Astrocyte of the hippocampus (primary cell): Measurements from ENCODE around the gene DOCK7.
A peak's percentile ranks its signal among the peaks of the same experiment; 100 is the strongest.

Experiments used
- DNase-seq: peaks from one replicate; pipeline ENCODE4 v3.0.0; 2011; ENCODE audit warnings: low read depth, low spot score

Gene DOCK7

DNA sequence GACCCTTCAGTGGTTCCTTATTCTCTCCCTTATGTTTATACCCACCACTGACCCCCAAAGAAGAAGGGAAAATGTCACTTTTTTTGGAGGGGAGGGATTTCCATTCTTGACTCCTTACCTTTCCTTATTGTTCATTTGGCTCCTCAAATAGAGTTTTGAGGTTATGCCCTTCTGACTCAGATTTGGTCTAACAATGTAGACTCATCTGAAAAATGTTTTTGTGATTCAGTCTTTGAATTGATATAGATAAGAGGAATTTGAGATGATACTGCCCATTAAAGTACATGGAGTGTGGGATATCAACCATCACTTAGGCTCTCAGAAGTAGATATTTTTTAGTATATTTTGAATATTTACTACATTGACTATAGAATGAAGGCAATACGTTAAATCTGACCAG, 235.2 kb downstream of the DOCK7 start:
- no peak for DNase-seq

DNA sequence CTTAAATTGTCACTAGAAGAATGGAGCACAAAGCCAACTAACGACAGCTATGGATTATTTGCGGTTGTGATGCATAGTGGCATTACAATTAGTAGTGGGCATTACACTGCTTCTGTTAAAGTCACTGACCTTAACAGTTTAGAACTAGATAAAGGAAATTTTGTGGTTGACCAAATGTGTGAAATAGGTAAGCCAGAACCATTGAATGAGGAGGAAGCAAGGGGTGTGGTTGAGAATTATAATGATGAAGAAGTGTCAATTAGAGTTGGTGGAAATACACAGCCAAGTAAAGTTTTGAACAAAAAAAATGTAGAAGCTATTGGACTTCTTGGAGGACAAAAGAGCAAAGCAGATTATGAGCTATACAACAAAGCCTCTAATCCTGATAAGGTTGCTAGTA, 237.9 kb downstream of the DOCK7 start:
- no peak for DNase-seq

DNA sequence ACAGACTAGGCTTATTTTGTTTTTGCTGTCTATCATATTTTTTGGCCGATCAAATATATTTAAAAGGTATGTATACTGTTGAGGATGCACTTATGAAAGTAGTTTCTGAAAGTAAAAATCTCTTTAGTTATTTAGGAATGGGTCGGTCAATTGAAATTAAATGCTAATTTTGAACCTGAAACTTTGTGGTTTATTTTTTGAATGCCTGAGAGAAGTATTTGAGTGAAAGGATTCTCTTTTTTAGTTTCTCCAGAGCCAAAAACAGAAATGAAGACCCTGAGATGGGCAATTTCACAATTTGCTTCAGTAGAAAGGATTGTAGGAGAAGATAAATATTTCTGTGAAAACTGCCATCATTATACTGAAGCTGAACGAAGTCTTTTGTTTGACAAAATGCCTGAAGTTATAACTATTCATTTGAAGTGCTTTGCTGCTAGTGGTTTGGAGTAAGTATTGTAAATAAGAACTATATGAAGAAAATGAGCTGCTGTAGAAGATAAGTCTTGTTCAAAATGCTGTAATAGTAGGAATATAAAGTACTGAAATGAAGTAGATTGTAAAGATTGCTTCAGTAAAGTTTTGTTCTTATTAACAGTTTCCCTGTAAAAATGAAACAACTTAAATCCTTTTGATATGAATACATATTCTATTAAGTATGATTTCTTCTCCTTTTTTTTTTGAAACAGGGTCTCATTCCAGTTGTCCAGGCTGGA, 239.8 kb downstream of the DOCK7 start:
- DNase-seq: no peak

DNA sequence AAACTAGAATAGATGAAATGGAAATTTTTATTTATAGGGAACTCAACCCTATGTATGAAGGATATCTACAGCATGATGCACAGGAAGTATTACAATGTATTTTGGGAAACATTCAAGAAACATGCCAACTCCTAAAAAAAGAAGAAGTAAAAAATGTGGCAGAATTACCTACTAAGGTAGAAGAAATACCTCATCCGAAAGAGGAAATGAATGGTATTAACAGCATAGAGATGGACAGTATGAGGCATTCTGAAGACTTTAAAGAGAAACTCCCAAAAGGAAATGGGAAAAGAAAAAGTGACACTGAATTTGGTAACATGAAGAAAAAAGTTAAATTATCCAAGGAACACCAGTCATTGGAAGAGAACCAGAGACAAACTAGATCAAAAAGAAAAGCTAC, 243.5 kb downstream of the DOCK7 start:
- no peak for DNase-seq

DNA sequence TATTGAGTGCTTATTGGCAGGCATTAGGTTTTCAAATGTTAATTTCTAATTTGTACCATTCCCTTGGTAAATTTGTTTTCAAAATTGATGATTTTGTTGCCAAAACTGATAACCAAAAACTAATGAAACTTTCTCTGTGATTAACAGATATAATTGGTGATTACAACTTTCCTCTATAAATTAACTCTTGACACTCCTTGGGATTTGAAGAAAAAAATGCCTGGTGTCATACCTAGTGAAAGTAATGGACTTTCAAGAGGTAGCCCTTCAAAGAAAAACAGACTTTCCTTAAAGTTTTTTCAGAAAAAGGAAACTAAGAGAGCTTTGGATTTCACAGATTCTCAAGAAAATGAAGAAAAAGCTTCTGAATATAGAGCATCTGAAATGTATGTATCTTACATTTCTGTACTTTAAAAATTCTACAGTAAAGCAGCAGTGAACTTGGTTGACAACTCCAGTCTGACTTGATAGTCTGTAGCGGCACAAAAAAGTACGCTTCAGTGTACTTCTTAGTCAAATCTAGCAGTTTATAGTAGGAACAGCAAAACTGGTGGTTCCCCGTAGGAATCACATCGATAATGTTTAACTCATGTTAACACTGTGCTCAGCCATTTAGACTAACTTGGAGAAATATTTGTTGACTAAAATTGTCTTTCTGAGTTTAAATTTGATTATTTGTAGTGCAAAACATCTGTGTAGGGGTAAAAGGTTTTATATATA, 248.4 kb downstream of the DOCK7 start:
- DNase-seq: peak; percentile 8

DNA sequence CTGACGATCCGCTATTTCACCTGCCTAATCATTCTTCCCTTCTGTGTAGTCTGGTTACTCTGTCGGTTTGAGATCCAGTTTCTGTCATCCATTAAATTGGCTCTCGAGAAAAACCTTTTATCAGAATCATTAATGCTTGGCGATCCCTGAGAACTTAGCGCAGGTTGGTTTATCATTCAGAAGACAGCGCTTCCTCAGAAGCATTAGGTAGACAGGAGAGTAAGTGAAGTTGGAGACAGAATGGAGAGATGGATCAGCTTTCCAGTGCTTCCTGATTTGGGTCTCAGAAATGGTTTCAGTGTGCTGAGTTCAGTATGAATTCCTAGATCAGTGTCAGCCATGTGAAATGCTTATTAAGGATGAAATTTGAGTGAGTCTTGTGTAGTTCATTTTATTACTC, 250.0 kb downstream of the DOCK7 start:
- DNase-seq: no peak

DNA sequence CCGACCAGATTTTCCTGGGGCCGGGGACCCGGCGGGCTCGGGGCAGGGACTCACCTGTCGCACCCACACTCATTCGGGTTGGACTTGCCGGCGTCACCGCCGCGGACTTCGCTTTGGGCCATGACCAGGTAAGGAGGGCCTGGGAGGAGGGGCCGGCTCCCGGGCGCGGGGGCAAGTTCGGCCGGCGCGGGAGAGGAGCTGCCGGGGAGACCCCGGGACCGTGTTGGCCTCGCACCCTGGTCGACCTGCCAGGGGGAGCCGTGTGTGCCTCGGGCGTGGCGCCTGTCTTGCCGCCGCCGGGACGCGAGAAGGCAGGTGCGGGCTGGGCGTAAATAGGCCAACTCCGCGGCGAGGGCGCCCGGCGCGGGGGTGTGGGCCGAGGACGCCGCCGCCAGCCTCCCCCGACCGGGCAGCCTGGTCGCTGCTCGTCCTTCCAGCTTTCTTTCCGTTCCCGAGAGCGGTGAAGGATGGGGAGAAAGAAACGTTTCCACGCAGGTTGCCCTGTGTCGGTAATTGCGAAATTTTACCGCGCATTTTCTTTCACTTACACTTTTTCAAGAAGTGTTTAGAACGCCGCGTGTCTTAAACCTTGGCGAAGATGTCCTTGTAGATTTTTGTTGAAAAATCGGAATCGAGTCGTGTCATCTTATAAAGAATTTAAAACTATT, 250.8 kb downstream of the DOCK7 start:
- DNase-seq: no peak

DNA sequence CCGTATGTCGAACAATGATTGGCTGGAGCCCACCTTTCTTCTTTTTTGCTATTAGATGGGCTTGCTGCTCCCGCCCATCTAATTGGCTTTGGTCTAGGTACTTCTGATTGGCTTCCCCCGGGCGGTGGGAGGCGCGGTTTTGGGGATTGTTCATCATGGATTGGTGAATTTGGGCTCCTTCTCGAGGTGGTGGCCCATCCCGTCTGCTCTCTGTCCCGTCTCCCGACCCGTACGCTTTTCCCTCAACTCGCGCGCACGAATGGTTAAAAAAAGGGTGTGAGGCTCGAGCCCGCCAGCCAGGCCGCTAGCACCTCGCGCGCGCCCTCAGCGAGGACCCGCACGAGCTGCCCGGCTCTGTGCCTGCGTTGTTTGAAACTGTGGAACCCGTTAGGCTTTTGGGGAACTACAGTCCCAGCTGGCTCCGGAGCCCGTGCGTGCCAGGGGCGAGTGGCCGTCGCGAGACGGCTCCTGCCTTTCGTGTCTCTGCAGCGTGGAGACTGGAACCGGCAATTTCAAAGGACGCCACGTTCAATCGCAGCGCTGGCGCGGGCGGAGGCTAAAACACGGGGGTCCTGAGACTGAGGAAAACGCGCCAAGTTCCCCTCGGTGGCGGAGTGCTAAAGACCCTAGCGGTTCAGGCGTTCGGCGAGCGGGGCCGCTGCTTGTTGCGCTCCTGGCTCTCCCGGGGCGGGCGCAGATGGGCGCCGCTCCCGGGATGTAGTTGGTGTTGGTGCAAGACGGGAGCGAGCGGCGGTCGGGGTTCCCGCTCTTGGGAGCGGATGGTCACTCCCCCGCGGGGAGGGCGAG, 251.5 kb downstream of the DOCK7 start, which contains the start of gene USP1:
TSS of gene USP1 (plus strand) at position 584 of the 807 bp plus-strand sequence. CDS start 2,819 bp downstream, outside the sequence.
- DNase-seq: no peak

DNA sequence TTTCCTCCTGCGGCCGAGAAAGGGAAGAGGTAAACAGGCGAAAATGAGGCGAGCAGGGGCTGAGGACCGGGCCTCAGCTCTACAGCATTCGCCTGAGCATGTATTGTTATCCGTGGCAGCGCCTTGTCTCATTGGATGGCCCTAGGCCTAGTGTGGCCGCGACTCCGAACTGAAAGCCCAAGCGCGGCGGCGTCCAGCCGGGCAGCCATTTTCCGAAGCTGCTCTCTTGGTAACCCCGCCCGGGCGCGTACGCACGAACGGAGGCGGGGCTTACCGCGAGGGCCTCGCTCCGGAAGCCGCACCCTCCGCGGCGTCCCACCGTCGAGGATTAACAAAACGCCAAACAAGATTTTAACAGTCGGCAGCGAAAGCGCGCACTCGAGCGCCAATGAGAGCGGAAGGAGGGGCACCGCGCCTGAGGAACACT, 252.1 kb downstream of the DOCK7 start:
- DNase-seq: peak; percentile 100

DNA sequence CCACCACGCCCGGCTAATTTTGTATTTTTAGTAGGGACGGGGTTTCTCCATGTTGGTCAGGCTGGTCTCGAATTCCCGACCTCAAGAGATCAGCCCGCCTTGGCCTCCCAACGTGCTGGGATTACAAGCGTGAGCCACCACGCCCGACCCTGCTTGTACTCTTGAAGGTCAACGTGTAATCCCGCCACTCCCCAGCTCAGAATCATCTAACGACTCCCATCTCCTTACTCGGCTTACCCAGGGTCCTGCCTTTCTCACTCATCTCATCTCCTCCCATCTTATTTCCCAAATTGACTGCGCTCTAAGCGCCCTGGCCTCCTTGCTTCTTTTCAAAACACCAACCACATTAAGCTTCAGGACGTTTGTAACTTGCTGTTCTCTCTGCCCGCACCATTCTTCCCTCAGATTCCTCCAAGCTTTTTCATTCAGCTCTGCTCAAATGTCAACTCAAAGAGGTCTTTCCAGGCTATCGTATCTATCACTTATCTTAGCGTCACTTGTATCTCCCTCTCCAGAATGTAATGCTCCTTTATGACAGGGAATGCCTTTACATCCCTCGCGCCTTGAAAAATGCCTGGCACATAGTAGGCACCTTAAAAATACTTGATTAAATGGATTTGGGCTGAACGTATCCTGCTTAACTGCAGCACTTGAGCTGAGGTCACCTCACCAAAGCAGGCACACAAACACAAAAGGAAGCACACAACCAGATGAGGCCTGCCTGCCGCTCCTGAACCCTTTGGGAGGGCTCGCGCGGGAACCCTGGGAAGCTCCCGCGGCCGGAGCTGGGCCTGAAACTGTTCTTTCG, 252.8 kb downstream of the DOCK7 start:
- DNase-seq: no peak

DNA sequence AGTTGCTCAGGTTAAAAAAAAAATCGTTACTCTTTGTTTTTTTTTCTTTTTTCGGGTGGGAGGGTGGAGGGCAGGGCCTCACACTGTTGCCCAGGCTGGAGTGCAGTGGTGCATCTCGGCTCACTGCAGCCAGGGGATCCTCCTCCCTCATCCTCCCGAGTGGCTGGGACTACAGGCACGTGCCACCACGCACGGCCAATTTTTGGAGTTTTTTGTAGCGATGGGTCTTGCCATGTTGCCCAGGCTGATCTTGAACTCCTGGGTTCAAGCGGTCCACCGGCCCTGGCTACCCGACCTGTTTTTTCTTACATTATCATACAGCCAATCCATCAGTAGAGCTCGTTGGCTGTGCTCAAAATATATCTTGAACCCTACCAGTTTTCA, 253.6 kb downstream of the DOCK7 start:
- DNase-seq: no peak

DNA sequence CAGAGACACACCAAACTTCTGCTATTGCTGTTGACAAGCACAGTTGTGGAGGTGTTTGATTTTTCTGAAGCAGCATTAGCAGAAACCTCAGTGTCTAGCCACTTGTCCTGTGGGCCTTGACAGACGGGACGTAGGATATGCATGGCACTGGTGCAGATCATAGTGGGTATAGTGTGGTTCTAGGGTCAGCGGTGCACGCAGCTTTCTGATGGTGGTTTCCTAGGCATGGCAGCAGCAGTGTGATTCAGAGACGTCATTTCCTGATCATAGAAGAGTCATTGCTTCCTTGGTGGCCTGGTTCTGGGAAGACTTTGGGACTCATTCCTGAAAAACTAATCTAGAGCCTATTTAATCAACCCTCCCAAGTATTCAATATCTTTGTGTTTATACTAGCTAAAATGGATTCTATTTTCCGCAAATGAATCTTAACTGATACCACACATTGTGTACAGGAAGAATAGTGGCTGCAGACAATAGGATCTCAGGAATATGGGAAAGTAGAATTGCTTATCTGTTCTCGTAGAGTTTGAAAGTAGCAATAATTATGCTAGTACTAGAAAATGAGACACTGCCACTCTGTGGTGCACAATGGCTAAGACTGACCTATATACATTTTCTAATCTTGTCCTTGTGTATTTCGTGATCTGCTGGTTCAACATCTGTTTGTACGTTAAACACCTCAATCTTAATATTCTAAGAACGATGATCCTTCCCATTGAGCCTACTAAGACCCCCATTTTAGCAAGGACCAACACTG, 254.1 kb downstream of the DOCK7 start:
- DNase-seq: no peak

DNA sequence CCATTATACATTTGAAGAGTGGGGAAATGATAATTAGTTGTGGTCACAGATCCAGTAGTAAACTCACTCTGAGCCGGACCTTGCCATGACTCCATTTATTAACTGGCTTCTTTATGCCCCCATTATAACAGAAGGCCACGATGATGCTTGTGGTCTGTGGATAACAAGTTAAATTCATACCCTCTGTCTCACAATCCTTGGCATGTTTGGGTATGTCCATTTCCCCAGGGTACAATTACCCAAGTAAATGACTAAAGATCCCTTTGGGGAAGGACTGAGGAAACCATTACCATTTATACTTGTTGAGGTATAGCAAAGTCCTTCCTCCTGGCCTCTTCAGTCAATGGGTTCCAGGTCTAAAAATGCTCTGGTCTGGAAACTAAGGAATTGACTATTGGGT, 258.6 kb downstream of the DOCK7 start:
- no peak for DNase-seq

DNA sequence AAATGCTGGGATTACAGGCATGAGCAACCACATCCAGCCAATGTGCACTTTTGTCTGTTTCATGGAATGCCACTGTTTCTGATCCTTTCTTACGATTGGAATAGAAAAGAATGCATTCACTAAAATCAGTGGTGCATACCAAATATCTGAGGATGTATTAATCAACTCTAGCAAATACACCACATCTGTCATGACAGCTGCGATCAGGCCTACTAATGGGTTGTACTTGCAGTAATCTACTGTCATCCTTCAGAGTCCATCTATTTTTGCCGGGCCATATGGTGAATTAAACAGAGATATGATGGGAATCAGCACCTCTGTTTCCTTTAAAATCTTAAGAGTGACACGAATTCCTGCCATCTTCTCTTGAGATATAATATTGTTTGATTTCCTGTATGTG, 259.8 kb downstream of the DOCK7 start:
- peak; percentile 9 for DNase-seq

DNA sequence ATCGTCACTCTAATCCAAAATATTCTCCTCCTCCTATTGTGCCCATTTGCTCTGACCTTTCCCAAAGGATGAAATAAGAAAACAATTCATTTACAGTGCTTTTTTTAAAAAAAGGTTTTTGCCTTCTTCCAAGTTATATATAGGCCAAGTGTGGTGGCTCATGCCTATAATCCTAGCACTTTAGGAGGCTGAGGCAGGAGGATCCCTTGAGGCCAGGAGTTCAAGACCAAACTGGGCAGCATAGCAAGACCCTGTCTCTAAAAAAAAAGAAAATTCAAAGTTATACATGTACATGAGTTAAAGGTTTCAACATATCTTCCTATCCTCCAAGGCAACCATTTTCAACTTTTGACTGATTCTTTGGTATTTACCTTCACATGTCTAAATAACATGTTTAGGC, 261.4 kb downstream of the DOCK7 start:
- no peak for DNase-seq

DNA sequence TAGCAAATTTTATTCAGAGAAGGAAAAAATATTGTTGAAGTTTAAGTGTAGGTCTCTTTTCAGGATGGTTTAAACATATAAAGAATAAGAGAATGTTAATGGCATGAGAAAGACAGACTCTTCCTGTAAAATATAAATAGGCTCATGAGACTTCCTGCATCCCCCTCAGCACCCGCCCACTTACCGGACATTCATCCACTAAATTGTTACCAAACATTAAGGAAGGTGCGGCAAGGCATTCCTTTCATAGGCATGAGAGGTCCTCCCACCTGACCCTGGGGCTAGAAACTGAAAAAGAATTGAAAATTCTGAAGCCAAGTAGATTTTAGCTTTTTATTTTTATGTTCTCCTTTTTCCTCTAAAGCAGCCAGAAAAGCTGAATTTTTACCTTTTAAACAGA, 261.9 kb downstream of the DOCK7 start:
- DNase-seq: no peak

DNA sequence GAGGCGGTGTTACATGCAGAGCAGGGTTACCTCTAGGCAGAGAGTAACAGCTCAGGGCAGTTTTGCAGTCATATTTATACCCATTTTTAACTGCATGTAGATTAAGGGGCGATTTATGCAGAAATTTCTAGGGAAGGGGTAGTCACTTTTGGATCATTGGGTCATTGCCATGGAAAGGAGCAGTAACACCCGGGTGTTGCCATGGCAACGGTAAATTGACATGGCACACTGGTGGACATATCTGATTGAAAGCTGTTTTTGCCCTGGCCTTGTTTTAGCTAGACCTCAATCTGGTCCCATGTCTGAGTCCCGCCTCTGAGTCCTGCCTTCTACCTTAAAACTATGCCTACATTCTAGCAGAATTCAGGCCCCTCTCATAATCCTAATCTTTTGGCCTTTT, 263.1 kb downstream of the DOCK7 start:
- DNase-seq: no peak

DNA sequence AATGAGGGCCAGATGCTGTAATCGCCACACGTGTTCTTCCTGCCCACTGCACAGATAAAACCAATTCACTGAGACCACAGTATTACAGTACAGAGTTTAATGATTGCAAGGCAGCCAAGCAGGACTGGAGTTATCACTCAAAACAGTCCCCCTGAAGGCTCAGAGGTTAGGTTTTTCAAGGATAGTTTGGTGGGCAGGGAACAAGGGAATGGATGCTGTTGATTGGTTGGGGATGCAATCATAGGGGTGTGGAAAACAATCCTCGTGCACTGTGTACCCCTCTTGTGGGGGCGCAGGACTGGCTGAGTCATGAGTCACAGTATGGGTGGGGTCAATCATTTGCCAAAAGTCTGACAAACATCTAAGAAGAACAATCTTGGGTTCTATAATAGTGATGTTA, 263.8 kb downstream of the DOCK7 start:
- no peak for DNase-seq

DNA sequence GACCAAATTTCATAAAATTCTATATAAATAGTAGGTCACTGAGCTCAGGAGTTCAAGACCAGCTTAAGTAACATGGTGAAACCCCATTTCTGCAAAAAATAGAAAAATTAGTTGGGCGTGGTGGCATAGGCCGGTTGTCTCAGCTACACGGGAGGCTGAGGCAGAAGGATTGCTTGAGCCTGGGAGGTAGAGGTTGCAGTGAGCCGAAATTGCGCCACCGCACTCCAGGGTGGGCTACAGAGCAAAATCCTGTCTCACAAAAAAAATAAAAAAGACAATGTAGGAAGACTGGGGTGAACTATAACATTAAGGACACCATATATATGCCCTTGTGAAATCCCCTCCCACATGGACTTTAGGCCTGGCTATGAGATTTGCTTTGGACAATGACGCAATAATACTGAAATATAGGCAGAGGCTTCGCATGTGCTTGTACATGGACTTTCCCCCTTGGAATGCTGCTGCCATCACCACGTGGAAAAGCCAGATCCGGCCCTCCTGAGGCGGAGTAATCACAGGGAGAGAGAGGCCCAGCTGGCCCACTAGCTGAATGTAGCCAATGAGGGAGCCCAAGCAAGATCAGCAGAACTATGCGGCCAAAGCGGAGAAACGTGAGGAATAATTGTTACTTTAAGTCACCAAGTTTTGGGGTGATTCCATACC, 264.5 kb downstream of the DOCK7 start:
- DNase-seq: no peak

DNA sequence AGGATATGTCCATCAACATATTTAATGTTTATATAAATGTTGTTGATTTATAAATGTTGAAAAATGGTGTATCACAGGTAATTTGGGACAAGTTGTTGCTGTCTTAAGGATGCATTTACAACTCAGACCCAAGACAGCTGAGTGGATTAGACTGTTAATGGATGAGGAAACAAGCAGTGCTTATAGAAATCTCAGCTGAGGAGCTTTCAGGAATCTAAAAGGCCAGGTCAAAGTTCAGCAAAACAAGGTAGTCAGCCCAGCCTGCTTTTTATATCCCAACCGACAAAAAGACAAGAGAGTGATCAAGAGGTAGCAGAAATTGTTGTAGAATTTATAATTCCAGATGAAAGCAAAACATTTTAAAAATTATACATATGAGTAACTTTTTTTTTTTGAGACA, 268.0 kb downstream of the DOCK7 start:
- no peak for DNase-seq
